K562 (cell line): ENCODE results near the gene ZNF689. TPM values are rescaled to one million over a fixed set of nuclear protein-coding genes. Genes with fewer than 3 reads are reported as not detected.
A peak's percentile ranks its signal among the peaks of the same experiment; 100 is the strongest.

Source experiments
- ARID1B ChIP-seq: fragments of 450-650 bp; IDR thresholded peaks from 2 replicates; pipeline ENCODE4 v1.6.1; 2016; ENCODE audit warnings: antibody characterized with exemption, mild to moderate bottlenecking, inconsistent platforms
- BCLAF1 ChIP-seq, 2 experiments: fragments of 450-650 bp in 1 of 2; IDR thresholded peaks; 2 replicates each; pipeline ENCODE4 v1.6.1; 2011 to 2017; ENCODE audit warnings: low read depth in 2 of 2, antibody characterized with exemption in 1 of 2, borderline replicate concordance in 1 of 2, low read length in 1 of 2, mild to moderate bottlenecking in 1 of 2, mixed read lengths in 1 of 2; ENCODE audit not compliant: control insufficient read depth in 1 of 2
- DIDO1 ChIP-seq: fragments of 450-650 bp; IDR thresholded peaks from 2 replicates; pipeline ENCODE4 v1.6.1; 2016; ENCODE audit warnings: low read depth, missing biosample characterization, missing genetic modification characterization
- GMEB1 ChIP-seq: fragments of 250-450 bp; sonication (Bioruptor Pico); IDR thresholded peaks from 2 replicates; pipeline ENCODE4 v1.4.0; 2020; ENCODE audit warnings: mild to moderate bottlenecking
- MAX ChIP-seq: sonication (generic); formaldehyde crosslinking; IDR thresholded peaks from 2 replicates; pipeline ENCODE4 v1.9.0; 2022; ENCODE audit warnings: mild to moderate bottlenecking, missing genetic modification reagents
- MECOM ChIP-seq: fragments of 250-450 bp; sonication (Bioruptor Pico); IDR thresholded peaks from 2 replicates; pipeline ENCODE4 v1.8.0; 2022; ENCODE audit warnings: inconsistent platforms
- NBN ChIP-seq: fragments of 450-650 bp; IDR thresholded peaks from 2 replicates; pipeline ENCODE4 v1.6.1; 2016; ENCODE audit warnings: low read depth, mild to moderate bottlenecking
- PATZ1 ChIP-seq: fragments of 250-450 bp; sonication (Bioruptor Pico); IDR thresholded peaks from 2 replicates; pipeline ENCODE4 v1.5.0; 2020; ENCODE audit warnings: mild to moderate bottlenecking, borderline replicate concordance
- PHTF2 ChIP-seq: fragments of 250-450 bp; sonication (Bioruptor Pico); IDR thresholded peaks from 2 replicates; pipeline ENCODE4 v1.5.0; 2021; ENCODE audit warnings: mild to moderate bottlenecking
- SAFB2 ChIP-seq: fragments of 200-400 bp; formaldehyde crosslinking; IDR thresholded peaks from 2 replicates; pipeline ENCODE4 v1.6.1; 2018; ENCODE audit warnings: borderline replicate concordance, low read length, low read depth, moderate library complexity; ENCODE audit not compliant: severe bottlenecking
- SRSF9 ChIP-seq: fragments of 200-400 bp; formaldehyde crosslinking; IDR thresholded peaks from 2 replicates; pipeline ENCODE4 v1.6.1; 2017; ENCODE audit warnings: low read depth, low read length, borderline replicate concordance
- TARDBP ChIP-seq: fragments of 450-650 bp; IDR thresholded peaks from 2 replicates; pipeline ENCODE4 v1.6.1; 2016
- TCF3 ChIP-seq: sonication (generic); formaldehyde crosslinking; IDR thresholded peaks from 2 replicates; pipeline ENCODE4 v1.4.0; 2020; ENCODE audit warnings: mild to moderate bottlenecking, missing genetic modification reagents
- THRB ChIP-seq: fragments of 450-650 bp; formaldehyde crosslinking; conservative IDR thresholded peaks from 2 replicates; pipeline ENCODE4 v1.4.0; 2022; ENCODE audit warnings: mild to moderate bottlenecking, missing genetic modification characterization
- ZBTB26 ChIP-seq: fragments of 450-650 bp; formaldehyde crosslinking; IDR thresholded peaks from 2 replicates; pipeline ENCODE4 v1.4.0; 2022; ENCODE audit warnings: missing genetic modification characterization
- ZNF408 ChIP-seq: fragments of 250-450 bp; sonication (Bioruptor Pico); IDR thresholded peaks from 2 replicates; pipeline ENCODE4 v1.4.0; 2020; ENCODE audit warnings: low read depth, mild to moderate bottlenecking, moderate library complexity
- ZNF561 ChIP-seq: fragments of 450-650 bp; formaldehyde crosslinking; conservative IDR thresholded peaks from 2 replicates; pipeline ENCODE4 v1.4.0; 2020; ENCODE audit warnings: mild to moderate bottlenecking, moderate library complexity
- ZNF717 ChIP-seq: fragments of 250-450 bp; sonication (Bioruptor Pico); IDR thresholded peaks from 2 replicates; pipeline ENCODE4 v1.5.0; 2021
- polyA plus RNA-seq, 8 experiments: library from polyadenylated mRNA; depleted of rRNA in 4 of 8; stranded (reverse) in 5 of 8; unstranded in 3 of 8; fragments of >200 nt; fragmentation: Nextera tagmentation in 2 of 8; fragmentation: Illumina TruSeq in 1 of 8; extraction: Ambion mirVana in 2 of 8; extraction: Trizol in 1 of 8; gene quantifications; 2 replicates each; pipeline versions ENCODE4 v1.2.1 to v1.2.3, GENCODE V29; 2011 to 2014; ENCODE audit warnings: inconsistent platforms in 1 of 8, missing spikeins in 1 of 8
- total RNA-seq, 7 experiments: library from RNA; depleted of rRNA in 6 of 7; stranded (reverse); fragments of >200 nt in 6 of 7; fragmentation: Illumina TruSeq in 2 of 7; extraction: Trizol in 2 of 7; gene quantifications; 2 replicates each; pipeline versions ENCODE4 v1.2.1 to v1.2.3, GENCODE V29; 2011 to 2021; ENCODE audit warnings: low replicate concordance in 1 of 7

ZNF689 gene
- total and polyA plus RNA-seq, 9 of the 15 experiments (the other 6 are each of a cell fraction or from before 2014, with no cell fraction given) = 5.4 to 15.4 (median 10.8) TPM

GRCh38 chr16:30615358-30616091 is 5.3 kb upstream of the ZNF689 start (continued):
- TF ChIP-seq PATZ1 (no peak), PHTF2 (no peak), GMEB1 (CRISPR knock-in tag) (no peak), ZNF561 (CRISPR knock-in tag) (no peak), THRB (CRISPR knock-in tag) (no peak), NBN (no peak), SRSF9 (no peak), ZNF408 (CRISPR knock-in tag) (no peak), TARDBP (no peak), TCF3 (CRISPR knock-in tag) (peak; percentile 59), ARID1B (peak; percentile 52; the same call in 1 of the 2 replicates), MAX (no peak), DIDO1 (tag) (no peak), ZNF717 (no peak), MECOM (CRISPR knock-in tag) (no peak), SAFB2 (no peak), ZBTB26 (CRISPR knock-in tag) (no peak), BCLAF1 (IDR thresholded peaks at IDR 0.05; ENCODE audit: borderline replicate concordance in 1 of 2, control insufficient read depth in 1 of 2, low read depth in 2 of 2, low read length in 1 of 2) (no peak)
